ENCODE data around the gene TERC.
"Not testable (repeated sequence)": the region's sequence is repeated elsewhere in the genome, so short reads cannot be mapped to it uniquely, and the experiment has no call there.

The TERC gene

GRCh38 chr3:169722724-169723123 is 42.1 kb downstream of the TERC start:
- TF ChIP-seq CTCF (conservative IDR thresholded peaks at IDR 0.05; ENCODE audit: low read depth, low read length): no peak
- DNase-seq (ENCODE audit: low read depth): no peak

GRCh38 chr3:169718415-169718814 is 46.4 kb downstream of the TERC start:
- H3K4me3 ChIP-seq (ENCODE audit: low read depth, low read length); DNase-seq (ENCODE audit: low read depth): not testable (repeated sequence)

More at GRCh38 chr3:169722724-169723123, 42.1 kb downstream of the TERC start:
- H3K4me3 ChIP-seq (ENCODE audit: low read depth, low read length): no peak overlapping the region
